HG03025 (cell line): ENCODE measurements around the gene RUSF1.
"Not testable (repeated sequence)": the region's sequence is repeated elsewhere in the genome, so short reads cannot be mapped to it uniquely, and the experiment has no call there.

Experiments used
- ATAC-seq: cut with Tn5 transposase; IDR thresholded peaks from one replicate; pipeline ENCODE4 v1.9.1; 2021; ENCODE audit warnings: mild to moderate bottlenecking, moderate library complexity; ENCODE audit not compliant: unreplicated experiment, low FRiP score

The RUSF1 gene

GRCh38 chr16:31507929-31508705 is at the start of gene RUSF1:
Gene RUSF1 (minus strand): TSS chr16:31508391. CDS start chr16:31508373, 18 bp downstream.
- ATAC-seq = peak; percentile 72

- ATAC-seq = no peak
Observed at GRCh38 chr16:31542763-31543162, 34.6 kb upstream of the RUSF1 start.

DNA sequence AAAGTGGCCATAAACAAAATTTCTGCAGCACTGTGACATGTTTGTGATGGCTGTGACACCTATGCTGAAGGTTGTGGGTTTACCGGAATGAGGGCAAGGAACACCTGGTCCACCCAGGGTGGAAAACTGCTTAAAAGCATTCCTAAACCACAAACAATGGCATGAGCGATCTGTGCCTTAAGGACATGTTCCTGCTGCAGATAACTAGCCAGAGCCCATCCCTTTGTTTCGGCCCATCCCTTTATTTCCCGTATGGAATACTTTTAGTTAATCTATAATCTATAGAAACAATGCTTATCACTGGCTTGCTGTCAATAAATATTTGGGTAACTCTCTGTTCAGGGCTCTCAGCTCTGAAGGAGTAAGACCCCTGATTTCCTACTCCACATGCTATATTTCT is 31.6 kb upstream of the RUSF1 start:
- ATAC-seq = not testable (repeated sequence)

GRCh38 chr16:31538243-31538598 is 30.0 kb upstream of the RUSF1 start:
- ATAC-seq = not testable (repeated sequence)

DNA sequence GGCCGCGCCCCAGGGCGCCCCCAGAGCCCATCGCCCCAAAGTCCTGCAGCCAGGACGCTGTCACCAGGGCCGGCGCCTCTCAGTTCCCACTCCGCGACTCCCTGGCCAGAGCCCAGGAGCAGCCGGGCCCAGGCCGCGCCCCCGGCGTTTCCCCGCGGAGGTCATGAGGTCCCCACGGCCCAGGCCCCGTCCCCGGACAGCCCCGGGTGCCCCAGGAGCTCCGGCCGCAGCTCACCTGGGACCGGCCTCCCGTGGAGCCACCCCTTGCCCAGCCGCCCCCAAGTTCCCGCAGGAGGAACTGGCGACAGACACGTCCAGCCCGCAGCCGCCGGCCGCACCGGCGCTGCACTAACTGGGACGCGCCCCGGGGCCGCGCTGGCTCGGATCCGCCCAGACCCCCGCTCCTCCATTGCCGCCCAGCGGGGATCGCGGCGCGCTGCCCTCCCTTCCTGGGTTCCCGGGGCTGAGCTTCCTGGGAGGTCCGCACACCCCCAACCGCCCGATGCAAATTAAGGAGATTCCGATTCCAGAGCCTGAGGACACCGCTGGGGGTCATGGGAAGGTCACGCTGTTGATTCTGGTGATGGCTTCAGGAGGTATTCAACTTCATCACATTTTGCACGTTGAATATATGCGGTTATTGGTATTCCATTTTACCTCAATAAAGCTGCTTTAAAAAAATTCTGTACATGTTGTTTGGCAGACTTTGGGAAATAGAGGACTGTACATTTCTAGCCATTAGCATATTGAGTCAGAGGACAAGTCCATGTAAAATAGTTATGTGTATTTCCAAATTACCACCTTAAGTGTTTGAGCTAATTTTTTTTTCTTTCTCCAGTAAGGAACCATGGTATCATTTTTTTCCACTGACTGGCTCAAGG is 29.4 kb upstream of the RUSF1 start:
- no peak for ATAC-seq

DNA sequence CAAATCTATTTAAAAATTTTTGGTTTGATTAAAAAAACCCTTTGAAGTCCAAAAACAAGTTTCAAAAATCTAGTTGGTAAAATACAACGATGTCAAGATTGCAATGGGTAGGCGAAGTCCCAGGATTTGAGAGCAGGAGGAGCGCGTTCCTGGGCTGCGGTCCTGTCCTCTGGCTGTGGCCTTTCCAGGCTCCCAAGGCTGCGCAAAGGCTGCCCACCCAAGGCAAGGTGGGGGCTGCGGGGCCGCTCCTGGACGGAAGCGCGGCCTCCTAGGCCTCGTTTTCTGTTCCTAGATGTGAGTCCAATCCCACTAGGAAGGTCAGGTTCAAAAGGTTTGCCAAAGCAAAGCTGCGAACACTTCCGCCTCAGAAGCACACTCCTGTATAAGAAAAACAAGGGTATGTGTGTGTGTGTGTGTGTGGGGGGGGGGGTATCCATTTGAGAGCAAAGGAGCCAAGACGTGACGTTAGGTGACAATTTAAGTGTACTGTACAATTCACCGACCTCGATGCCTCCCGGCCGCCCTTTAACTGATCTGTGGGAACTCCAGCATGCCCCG is 28.7 kb upstream of the RUSF1 start:
- ATAC-seq = no peak

DNA sequence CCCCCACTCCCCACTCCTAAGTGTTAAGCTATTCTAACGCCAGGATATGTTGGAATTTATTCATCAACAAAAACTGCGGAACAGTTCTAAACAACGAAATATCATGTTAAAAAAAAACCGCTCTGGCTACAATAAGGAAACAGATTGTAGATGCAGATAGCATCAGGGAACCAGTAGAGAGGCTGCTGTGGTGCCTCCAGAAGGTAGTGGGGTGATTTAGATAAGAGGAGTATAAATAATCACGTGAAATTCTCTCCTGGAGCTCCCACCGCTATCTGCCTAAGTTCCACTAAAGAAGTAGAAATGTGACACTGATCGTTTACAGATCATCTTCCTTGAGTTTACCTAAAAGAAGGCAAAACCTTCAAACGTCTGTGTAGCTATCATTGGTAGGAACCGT is 27.5 kb upstream of the RUSF1 start:
- ATAC-seq = no peak

DNA sequence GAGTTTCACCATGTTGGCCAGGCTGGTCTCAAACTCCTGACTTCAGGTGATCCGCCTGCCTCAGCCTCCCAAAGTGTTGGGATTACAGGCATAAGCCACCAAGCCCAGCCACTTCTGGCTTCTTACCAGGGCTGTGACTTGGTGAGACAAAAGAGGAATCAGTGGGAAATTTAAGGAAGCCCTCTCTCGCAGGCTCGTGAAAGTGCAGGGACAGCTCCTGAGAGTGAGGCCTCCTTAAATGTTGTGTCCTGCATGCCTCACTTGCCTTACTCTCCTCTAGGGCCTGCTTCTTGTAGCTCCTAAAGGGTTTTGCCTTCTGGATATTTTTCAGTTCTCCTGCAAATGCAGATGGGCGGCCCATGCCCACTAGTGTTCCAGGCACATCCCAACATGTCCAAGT is 24.7 kb upstream of the RUSF1 start:
- no peak for ATAC-seq

GRCh38 chr16:31532120-31532519 is 23.9 kb upstream of the RUSF1 start:
- no peak for ATAC-seq

GRCh38 chr16:31531096-31531495 is 22.9 kb upstream of the RUSF1 start:
- no peak for ATAC-seq

DNA sequence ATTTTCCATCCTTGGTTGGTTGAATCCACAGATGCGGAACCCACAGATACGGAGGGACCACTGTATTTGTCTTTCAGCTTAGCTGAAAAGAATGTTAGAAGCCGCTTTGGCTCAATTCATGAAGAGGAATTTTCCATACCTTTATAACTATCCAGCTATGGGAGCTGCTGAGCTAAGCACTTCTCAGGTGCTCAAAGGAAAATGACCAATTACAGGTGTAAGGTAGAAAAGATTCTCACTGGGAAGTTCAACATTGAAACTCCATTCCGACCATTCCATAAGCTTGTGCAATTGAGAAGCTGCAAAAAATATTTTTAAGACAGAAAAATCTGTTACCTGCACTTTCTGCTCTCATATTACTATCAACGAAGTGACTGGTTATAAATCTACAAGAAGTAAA is 22.2 kb upstream of the RUSF1 start:
- no peak for ATAC-seq

- no peak for ATAC-seq
Observed at GRCh38 chr16:31529937-31530312, 21.7 kb upstream of the RUSF1 start.

GRCh38 chr16:31529108-31529936 is 21.1 kb upstream of the RUSF1 start:
- no peak for ATAC-seq

GRCh38 chr16:31528523-31529107 is 20.4 kb upstream of the RUSF1 start:
- no peak for ATAC-seq

DNA sequence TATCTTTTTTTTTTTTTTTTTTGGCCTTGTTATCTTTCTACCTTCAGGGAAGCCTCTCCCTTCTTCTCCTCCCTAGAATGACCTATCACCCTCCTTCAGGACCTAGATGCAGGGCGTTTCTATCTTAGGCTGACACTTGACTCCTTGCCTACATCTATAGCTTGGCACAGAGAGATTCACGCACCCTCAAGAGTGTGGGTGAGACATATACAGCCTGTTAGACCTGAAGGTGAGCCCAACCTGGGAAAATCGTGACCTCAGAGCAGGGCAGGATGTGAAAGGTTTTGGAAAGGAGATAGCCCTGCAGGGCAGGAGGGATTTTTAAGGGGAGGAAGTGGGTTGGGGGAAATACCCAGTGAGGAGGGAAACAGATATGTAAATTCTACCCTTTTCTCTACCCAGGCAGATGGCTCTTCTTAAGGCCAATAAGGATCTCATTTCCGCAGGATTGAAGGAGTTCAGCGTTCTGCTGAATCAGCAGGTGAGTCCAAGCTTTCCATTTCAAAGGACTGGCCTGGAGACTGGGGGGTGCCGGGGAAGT is 19.6 kb upstream of the RUSF1 start, which contains the start of gene AHSP:
TSS of gene AHSP (plus strand) at position 167 of the 541 bp plus-strand sequence. CDS start at position 407, 240 bp downstream.
- no peak for ATAC-seq

GRCh38 chr16:31525113-31525512 is 16.9 kb upstream of the RUSF1 start:
- no peak for ATAC-seq

DNA sequence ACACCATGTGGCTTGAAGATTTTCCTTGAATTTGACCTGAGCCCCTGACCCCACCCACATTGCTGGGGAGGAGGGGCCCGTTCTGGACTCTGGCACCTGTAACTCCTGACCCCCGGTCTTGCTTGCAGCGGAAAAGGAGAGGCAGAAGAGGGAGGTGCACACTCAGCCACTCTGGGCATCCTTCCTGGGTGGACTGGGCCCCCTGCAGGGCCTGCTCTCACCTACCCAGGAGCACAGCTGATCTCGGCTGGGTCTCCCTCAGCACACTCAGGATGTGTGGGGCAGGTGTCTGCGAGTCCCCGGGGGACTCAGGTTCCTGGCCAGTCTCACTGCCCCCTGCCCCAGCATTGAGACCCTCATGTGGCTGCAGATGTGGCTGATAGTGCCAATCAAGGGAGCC is 15.6 kb upstream of the RUSF1 start:
- ATAC-seq = not testable (repeated sequence)

DNA sequence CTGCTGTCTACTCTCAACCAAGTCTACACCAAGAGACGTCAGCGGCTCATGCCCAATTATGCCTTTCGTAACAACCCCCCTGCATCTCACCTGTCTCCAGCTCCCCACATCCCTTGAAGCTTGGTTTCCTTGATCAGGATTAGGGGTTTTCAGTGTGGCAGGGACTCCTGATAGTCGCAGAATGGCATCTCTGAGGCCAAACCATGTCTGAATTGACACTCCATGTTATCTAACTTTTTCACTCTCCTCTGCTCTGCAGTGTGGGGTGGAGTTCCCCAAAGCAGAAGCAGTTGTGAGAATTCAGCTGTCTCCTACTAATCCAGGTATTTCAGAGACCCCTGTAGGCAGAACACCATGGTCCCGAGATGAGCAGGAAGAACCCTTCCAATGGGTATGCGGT is 13.9 kb upstream of the RUSF1 start:
- no peak for ATAC-seq

DNA sequence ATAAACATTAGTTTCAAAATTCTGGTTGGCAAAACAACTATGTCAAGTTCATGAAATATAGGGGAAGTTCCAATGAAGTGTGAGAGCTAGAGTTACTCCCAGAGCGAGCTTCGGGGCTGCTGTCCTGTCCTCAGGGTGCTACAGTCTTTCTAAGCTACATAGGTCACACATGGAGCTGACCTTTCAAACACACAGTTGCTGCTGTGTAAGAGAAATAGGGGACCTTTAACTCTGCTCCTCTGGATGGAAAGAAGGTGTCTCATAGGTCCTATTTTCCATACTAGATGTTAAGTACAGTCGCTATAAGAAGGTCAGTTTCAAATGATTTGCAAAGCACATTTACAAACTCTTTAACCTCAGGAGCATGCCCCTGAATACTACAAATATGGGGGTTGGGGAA is 13.2 kb upstream of the RUSF1 start:
- no peak for ATAC-seq
